Adipose tissue (tissue), 3 donors: Measurements from ENCODE around the gene RUFY3. TPM values are rescaled to one million over a fixed set of nuclear protein-coding genes. Genes with fewer than 3 reads are reported as not detected.

ENCODE experiments used
- polyA plus RNA-seq, 3 donors: library from polyadenylated mRNA; stranded (reverse); fragments of 200-250 nt; gene quantifications; one replicate each; pipeline ENCODE4 v1.2.3, GENCODE V29; 2013
- donor health status: healthy with polysubstance abuse.
- donor health status: Bipolar disorder and iron deficiency.
- donor health status: healthy.

Gene RUFY3
- polyA plus RNA-seq, 3 donors: 11.7 to 22.3 (median 15.8) TPM

Other genes with a start within 250 kb of the RUFY3 start
- gene MUC7, start 249.8 kb upstream of the RUFY3 start, polyA plus RNA-seq: not detected
- not detected for gene AMTN, start 203.4 kb upstream of the RUFY3 start, polyA plus RNA-seq
- gene AMBN, start 129.7 kb upstream of the RUFY3 start, polyA plus RNA-seq: under 1 TPM in 1 of 3 donors, not detected in 2; 0.12 TPM
- gene ENAM, start 93.2 kb upstream of the RUFY3 start, polyA plus RNA-seq: 1 to 10 TPM in 1 of 3 donors, under 1 TPM in 2; 0.04 to 1.4 (median 0.11) TPM
- 1 to 10 TPM; 2.9 to 7.7 (median 7.6) TPM for gene JCHAIN, start 55.5 kb upstream of the RUFY3 start, polyA plus RNA-seq
- gene UTP3, start 33.4 kb upstream of the RUFY3 start, polyA plus RNA-seq: 10 to 100 TPM in 2 of 3 donors, 1 to 10 TPM in 1; 9.8 to 31.5 (median 22.5) TPM
- 10 to 100 TPM; 38.9 to 49.5 (median 48.8) TPM for gene GRSF1, start 117.9 kb downstream of the RUFY3 start, polyA plus RNA-seq
- 1 to 10 TPM; 2.3 to 4.5 (median 3.9) TPM for gene MOB1B, start 180.4 kb downstream of the RUFY3 start, polyA plus RNA-seq